Liver (tissue), 3 donors: ENCODE measurements around the gene KRT84.
"Not testable (repeated sequence)": the region's sequence is repeated elsewhere in the genome, so short reads cannot be mapped to it uniquely, and the experiment has no call there.

Experiments
- HNF4G ChIP-seq: IDR thresholded peaks from 2 replicates; pipeline ENCODE4 v1.6.1; 2016; ENCODE audit warnings: antibody characterized with exemption
- RAD21 ChIP-seq, 2 donors: IDR thresholded peaks; 2 replicates each; pipeline ENCODE4 v1.6.1; 2016; ENCODE audit warnings: antibody characterized with exemption in 2 of 2, mild to moderate bottlenecking in 2 of 2
- TF ChIP-seq, protein P1 (sequence below): fragments of 150-350 bp; IDR thresholded peaks from 2 replicates; pipeline ENCODE4 v1.5.1; 2017; ENCODE audit warnings: improper control_type of control experiment, low read depth, low read length; ENCODE audit not compliant: missing input control
- TF ChIP-seq, protein P2 (sequence below): IDR thresholded peaks from 2 replicates; pipeline ENCODE4 v1.6.1; 2016; ENCODE audit warnings: antibody characterized with exemption
- donor health status: healthy.
- donor health status: healthy.

DNA sequence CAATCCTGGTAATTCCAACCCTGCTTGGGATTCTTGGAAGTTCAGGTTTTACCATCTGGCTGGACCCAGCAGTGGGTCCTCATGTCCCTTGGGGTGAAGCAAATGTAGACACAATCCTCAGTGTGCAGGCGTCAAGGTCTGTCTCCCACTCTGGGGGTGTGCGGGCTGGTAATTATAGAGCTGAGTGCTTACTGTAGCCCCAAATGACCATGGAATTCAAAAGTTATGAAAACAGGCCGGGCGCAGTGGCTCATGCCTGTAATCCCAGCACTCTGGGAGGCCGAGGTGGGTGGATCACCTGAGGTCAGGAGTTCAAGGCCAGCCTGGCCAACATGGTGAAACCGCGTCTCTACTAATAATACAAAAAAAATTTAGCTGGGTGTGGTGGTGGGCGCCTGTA, 40.4 kb downstream of the KRT84 start:
- TF ChIP-seq, protein P1, sequence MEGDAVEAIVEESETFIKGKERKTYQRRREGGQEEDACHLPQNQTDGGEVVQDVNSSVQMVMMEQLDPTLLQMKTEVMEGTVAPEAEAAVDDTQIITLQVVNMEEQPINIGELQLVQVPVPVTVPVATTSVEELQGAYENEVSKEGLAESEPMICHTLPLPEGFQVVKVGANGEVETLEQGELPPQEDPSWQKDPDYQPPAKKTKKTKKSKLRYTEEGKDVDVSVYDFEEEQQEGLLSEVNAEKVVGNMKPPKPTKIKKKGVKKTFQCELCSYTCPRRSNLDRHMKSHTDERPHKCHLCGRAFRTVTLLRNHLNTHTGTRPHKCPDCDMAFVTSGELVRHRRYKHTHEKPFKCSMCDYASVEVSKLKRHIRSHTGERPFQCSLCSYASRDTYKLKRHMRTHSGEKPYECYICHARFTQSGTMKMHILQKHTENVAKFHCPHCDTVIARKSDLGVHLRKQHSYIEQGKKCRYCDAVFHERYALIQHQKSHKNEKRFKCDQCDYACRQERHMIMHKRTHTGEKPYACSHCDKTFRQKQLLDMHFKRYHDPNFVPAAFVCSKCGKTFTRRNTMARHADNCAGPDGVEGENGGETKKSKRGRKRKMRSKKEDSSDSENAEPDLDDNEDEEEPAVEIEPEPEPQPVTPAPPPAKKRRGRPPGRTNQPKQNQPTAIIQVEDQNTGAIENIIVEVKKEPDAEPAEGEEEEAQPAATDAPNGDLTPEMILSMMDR, result not testable (repeated sequence)
- TF ChIP-seq, protein P2, sequence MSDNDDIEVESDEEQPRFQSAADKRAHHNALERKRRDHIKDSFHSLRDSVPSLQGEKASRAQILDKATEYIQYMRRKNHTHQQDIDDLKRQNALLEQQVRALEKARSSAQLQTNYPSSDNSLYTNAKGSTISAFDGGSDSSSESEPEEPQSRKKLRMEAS, result not testable (repeated sequence)
- TF ChIP-seq RAD21 (IDR thresholded peaks at IDR 0.05); HNF4G: not testable (repeated sequence)
